Measurements from ENCODE around the gene S100A8.

Gene S100A8

GRCh38 chr1:153360190-153360589 lies 30.7 kb downstream of the S100A8 start:
- TF ChIP-seq CTCF (conservative IDR thresholded peaks at IDR 0.05; ENCODE audit: control insufficient read depth, insufficient read depth, low read depth, low read length), result no peak
- no peak overlapping the region for H3K4me3 ChIP-seq (ENCODE audit: control insufficient read depth, low read depth, low read length)
- no peak for DNase-seq (ENCODE audit: low read depth)

GRCh38 chr1:153359241-153359640 lies 31.6 kb downstream of the S100A8 start:
- no peak overlapping the region for H3K4me3 ChIP-seq (ENCODE audit: control insufficient read depth, low read depth, low read length)
- no peak for DNase-seq (ENCODE audit: low read depth)
- no peak for TF ChIP-seq CTCF (conservative IDR thresholded peaks at IDR 0.05; ENCODE audit: control insufficient read depth, insufficient read depth, low read depth, low read length)

- no peak overlapping the region for H3K4me3 ChIP-seq (ENCODE audit: control insufficient read depth, low read depth, low read length)
- no peak for DNase-seq (ENCODE audit: low read depth)
These were observed 32.2 kb downstream of the S100A8 start for GRCh38 chr1:153358691-153358975.

GRCh38 chr1:153357853-153358690 lies 32.8 kb downstream of the S100A8 start, which contains the start of gene S100A9:
S100A9 (plus strand) TSS chr1:153357854; CDS start chr1:153358284, 430 bp downstream.
- DNase-seq (ENCODE audit: low read depth), result no peak
- no peak for TF ChIP-seq CTCF (conservative IDR thresholded peaks at IDR 0.05; ENCODE audit: control insufficient read depth, insufficient read depth, low read depth, low read length)
- H3K4me3 ChIP-seq (ENCODE audit: control insufficient read depth, low read depth, low read length), result no peak within 1 kb of the TSS

More at GRCh38 chr1:153358691-153358975, 32.2 kb downstream of the S100A8 start:
- no peak for TF ChIP-seq CTCF (conservative IDR thresholded peaks at IDR 0.05; ENCODE audit: control insufficient read depth, insufficient read depth, low read depth, low read length)

- no peak overlapping the region for H3K4me3 ChIP-seq (ENCODE audit: control insufficient read depth, low read depth, low read length)
- no peak for DNase-seq (ENCODE audit: low read depth)
- TF ChIP-seq CTCF (conservative IDR thresholded peaks at IDR 0.05; ENCODE audit: control insufficient read depth, insufficient read depth, low read depth, low read length), result no peak
These were observed 33.6 kb downstream of the S100A8 start for GRCh38 chr1:153357076-153357852.

- no peak for TF ChIP-seq CTCF (conservative IDR thresholded peaks at IDR 0.05; ENCODE audit: control insufficient read depth, insufficient read depth, low read depth, low read length)
- no peak overlapping the region for H3K4me3 ChIP-seq (ENCODE audit: control insufficient read depth, low read depth, low read length)
- DNase-seq (ENCODE audit: low read depth), result no peak
These were observed 34.3 kb downstream of the S100A8 start for GRCh38 chr1:153356392-153357075.
